ENCODE results near the gene SAFB.
"Not testable (repeated sequence)": the region's sequence is repeated elsewhere in the genome, so short reads cannot be mapped to it uniquely, and the experiment has no call there.

Gene SAFB

DNA sequence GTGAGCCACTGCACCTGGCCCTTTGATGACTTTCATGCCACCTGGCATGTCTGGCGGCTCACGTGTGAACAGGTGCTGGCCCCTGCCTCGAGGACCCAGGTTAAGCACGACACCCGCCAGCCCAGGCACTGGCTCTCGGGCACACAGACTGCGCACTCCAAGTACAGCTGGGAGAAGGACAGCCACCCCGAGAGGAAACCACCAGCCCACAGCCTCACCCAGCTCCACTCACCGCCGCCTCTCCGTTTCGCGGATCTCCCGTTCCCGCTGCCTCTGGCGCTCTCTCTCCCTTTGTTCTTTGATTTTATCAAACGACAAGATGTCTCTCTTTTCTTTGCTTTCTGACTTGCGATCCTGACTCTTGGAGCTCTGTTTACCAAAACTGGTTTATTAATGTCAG lies 27.8 kb upstream of the SAFB start:
- no peak for DNase-seq (ENCODE audit: low spot score)

GRCh38 chr19:5595745-5596144 lies 27.1 kb upstream of the SAFB start:
- no peak for DNase-seq (ENCODE audit: low spot score)

DNA sequence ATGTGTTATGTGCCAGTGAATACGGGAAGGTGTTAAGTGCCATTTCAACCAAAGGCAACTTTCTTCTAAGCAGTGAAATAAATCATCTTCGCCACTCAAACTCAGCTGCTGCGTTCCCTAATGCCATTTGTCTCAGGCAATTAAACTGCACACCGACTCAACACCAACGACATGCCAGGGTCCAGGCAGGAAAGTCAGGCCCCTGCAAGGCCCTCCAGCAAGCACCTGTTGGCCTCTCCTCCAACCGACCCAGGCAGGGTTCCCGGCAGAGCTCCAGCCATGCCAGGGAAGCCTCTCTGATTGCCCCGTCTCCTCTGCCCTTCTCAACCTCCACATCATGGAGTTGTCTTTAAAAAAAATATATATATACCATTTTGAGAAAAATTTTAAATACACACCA lies 22.1 kb upstream of the SAFB start:
- no peak for DNase-seq (ENCODE audit: low spot score)

DNA sequence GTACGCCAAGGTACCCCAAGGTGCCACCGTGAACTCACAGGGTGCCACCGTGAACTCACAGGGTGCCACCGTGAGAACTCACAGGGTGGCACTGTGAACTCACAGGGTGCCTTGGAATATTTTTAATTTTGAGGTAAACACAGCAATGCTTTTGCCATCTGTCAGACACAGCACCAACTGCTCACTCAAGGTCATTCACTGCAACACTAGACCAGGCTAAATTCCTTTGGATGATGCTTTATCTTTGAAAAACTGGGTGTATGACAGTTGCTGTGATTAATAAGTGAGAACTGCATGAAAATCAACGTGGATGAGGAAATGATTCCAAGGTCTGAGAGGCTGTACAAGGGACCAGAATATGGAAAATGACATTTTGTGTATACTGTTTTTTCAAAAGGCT lies 19.3 kb upstream of the SAFB start:
- DNase-seq (ENCODE audit: low spot score) = no peak

- DNase-seq (ENCODE audit: low spot score) = no peak
Measured at GRCh38 chr19:5605362-5605761, 17.5 kb upstream of the SAFB start.

GRCh38 chr19:5607318-5608275 lies 15.3 kb upstream of the SAFB start:
- no peak for DNase-seq (ENCODE audit: low spot score)

- no peak for DNase-seq (ENCODE audit: low spot score)
Measured at GRCh38 chr19:5608291-5608690, 14.6 kb upstream of the SAFB start.

- DNase-seq (ENCODE audit: low spot score) = not testable (repeated sequence)
Measured at GRCh38 chr19:5608766-5609165, 14.1 kb upstream of the SAFB start.

DNA sequence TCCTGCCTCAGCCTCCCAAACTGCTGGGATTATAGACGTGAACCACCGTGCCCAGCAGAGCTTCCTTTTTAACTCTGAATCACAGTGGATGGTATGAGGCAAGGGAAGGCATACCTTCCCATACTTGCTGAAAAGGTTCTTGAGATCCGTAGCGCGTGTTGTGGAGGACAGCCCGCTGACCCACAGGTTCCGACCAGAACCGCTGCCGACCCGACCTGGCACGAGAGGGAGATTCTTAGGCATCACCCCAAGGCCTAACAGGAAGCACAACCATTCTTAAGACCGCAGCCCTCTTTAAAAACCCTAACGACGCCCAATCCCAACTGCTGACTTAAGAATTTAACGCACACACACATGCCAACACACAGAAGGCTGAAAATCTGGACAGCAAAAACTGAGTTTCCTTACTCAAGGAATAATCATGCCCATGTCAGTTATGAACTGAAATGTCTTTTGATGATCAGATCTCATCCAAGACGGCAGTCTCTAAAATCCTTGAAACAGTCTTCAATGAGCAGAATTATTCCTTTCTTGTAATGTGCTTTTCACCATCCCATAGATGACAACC lies 12.9 kb upstream of the SAFB start:
- no peak for DNase-seq (ENCODE audit: low spot score)

DNA sequence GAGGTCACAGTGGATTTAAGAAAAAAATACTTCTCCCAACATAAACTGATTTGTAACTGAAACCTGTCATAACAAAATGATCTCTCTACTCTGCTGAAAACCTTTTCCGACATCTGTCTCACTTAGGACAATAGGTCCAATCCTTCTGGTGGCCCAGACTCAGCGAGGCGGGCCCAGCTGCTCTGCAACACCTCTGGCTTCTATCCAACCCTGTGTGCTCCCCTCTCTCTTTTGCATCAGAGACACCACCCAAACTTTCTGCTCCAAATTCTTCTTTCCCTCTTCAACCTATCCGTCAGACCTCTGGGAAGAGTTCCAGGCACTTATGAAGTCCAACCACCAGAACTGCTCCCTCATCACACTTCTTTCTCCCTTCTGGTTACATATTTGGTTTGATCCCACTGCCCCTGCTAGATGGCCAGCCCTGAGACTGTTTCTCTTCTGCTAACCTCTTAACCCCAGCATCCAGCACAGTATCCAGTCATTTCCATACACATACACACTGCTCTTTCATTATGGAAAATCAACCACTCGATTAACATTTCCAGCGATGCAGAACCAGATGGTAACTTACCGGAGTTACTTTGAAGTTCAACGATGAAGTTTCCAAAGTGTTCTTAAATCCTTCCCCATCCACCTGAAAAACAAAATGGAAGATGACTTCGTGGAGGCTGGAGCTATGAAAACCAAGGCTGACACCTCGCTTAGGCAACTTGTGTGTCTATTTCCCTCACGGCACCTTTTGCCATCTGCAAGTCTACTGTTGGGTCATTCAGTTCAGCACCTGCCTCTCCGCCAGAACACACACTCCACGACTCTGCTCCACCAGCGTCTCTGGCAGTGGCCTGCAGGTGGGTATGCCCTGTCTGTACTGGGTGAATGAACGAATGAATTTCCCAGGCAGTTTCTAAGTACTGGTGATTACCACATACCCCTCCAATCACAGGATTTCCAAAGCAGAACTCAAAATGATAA lies 9.7 kb upstream of the SAFB start:
- DNase-seq (ENCODE audit: low spot score) = no peak

GRCh38 chr19:5615756-5616327 lies 7.0 kb upstream of the SAFB start:
- no peak for DNase-seq (ENCODE audit: low spot score)

DNA sequence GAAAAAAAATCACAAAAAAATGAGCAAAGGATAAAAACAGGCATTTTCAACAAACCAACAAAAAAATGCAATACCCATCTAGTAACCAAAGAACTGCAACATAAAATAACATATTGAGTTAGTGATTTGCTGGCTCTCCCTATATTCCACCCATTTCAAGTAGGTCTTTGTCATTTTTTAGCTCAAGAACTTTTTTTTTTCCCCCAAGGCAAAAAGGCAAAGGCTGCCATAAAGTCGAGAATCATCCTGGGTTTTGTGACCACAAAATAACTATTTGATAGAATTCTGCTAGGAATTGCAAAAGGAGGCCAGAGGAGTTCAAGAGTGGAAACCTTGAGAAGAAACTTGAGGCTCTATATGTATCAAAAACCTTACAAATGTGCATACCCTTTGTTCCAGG lies 5.8 kb upstream of the SAFB start:
- no peak for DNase-seq (ENCODE audit: low spot score)

GRCh38 chr19:5618591-5618990 lies 4.3 kb upstream of the SAFB start:
- no peak for DNase-seq (ENCODE audit: low spot score)

DNA sequence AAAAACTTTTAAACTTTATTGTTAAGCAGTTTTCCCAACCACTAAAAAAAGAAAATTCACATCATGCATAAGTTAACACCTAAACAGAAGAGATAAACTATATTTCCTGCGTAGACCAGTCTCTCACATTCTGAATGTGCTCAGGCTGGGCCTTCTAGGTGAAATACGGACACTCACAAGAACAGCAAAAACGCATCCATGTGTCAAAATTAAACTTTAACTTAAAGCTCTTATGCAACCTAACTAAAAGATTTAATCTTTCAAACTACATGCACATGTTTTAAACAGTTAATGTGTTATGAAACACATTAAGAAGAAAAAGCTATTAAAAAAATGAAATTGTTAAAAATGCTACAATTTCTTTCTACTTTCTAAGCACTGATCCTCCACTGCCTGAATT lies 2.9 kb upstream of the SAFB start:
- DNase-seq (ENCODE audit: low spot score) = no peak

DNA sequence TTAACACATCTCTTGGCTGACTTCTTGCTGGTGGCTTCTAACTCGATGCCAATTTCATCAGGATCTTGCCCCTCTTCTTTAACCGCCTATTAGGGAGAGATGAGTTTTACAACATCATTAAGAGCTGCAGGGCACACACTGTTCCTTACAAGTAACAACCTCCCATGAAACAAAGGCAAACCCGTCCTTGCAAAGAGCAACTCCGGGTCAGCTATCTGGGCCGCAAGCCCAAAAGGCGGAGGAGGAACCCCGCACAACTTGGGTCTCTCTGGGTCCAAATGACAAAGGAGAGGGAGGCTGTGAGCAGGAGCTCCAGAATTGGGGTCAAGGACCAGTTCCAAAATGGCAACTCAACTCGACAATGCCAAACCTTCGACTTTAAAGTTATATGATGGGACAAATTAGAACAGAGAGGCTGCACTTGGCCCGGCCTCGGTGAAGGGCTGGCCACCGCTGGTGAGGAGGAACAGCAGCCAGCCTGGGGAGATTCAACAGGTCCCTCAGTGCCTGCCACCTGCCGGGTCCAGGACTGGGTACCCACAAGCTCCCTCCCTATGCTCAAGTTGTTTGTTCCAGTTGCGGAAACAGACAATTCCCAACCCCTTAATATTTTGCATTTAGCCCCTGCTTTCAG lies 1.5 kb upstream of the SAFB start:
- DNase-seq (ENCODE audit: low spot score) = no peak

DNA sequence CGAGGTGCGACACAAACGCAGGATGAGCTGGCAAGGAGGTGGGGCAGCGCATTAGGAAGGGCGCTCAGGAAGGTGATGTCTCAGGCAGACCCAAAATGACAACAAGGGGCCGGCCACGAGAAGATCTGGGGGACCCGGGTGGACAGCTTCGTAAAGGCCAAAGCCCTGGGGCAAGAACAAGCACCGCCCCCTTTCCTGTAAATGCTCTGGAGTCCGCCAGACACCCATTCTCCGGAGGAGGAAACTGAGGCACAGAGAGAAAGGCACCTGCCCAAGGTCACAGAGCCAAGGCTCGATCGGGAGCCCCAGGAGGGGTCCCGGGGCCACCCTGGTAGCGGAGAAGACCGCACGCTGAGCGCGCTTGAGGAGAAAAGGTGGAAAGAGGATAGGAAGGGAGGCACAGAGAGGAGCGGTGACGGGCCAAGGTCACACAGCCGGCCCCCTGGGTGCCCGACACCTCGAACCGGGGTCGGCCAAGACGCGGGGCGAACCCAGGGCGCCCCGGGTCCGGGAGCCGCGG lies 878 bp upstream of the SAFB start:
- DNase-seq (ENCODE audit: low spot score) = peak; percentile 20

DNA sequence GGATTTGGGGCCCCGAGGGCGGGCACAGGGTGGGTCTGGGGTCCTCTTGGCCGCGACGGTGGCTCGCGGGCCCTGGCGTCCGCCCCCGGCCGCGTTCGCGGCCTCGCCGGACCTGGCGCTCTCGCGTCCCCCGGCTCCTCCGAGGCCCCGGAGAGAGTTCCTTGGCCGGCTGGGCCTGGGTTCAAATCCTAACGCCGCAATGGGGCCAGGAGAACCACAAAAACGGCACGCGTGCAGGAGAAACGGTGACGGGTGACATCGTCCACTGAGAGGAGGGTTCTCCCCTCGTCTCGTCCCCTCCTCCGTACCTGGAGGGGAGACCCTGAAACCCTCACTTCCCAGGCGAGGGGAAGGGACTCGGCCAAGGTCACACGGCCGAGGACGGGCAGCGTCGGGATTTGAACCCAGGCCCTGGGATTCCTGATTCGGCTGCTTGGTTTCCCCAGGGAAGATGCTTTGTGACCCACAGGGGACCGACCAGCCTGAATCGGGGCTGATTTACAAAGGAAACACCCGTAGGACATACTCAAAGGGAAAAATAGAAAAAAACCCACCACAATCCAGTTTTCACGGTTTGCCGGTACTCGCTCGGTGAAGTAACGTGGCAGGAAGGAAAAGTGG lies 624 bp downstream of the SAFB start:
- DNase-seq (ENCODE audit: low spot score) = no peak

- peak; percentile 9 for DNase-seq (ENCODE audit: low spot score)
Measured at GRCh38 chr19:5624018-5624663, 1.3 kb downstream of the SAFB start.

GRCh38 chr19:5624741-5625278 lies 1.9 kb downstream of the SAFB start:
- no peak for DNase-seq (ENCODE audit: low spot score)

- DNase-seq (ENCODE audit: low spot score) = no peak
Measured at GRCh38 chr19:5625641-5626040, 2.8 kb downstream of the SAFB start.

All from CD4-positive, alpha-beta T cell treated with Interleukin-15 for 4 hours (primary cell).